Breast epithelium (tissue), 3 donors: Measurements from ENCODE around the gene UNC5CL.

Source experiments
- CTCF ChIP-seq, 3 donors: fragments of 450-650 bp; IDR thresholded peaks; one replicate each; pipeline ENCODE4 v1.5.1; 2016 to 2017; ENCODE audit warnings: antibody characterized with exemption in 3 of 3, mild to moderate bottlenecking in 3 of 3, moderate library complexity in 3 of 3
- POLR2A ChIP-seq: fragments of 450-650 bp; IDR thresholded peaks from one replicate; pipeline ENCODE4 v1.6.1; 2016; ENCODE audit warnings: antibody characterized with exemption, mild to moderate bottlenecking, moderate library complexity
- POLR2AphosphoS5 ChIP-seq, 3 donors: sonication (generic); formaldehyde crosslinking; IDR thresholded peaks; one replicate each; pipeline ENCODE4 v1.6.1; 2017; ENCODE audit warnings: antibody characterized with exemption in 3 of 3

GRCh38 chr6:41079080-41079479 is 40.1 kb upstream of the UNC5CL start:
- TF ChIP-seq POLR2A (no peak), CTCF (IDR thresholded peaks at IDR 0.05) (no peak), POLR2AphosphoS5 (IDR thresholded peaks at IDR 0.05) (no peak)
